Calu3 (cell line): ENCODE data around the gene FRY. TPM values are rescaled to one million over a fixed set of nuclear protein-coding genes. Genes with fewer than 3 reads are reported as not detected.

Experiments
- BruUV-seq: library from RNA; stranded (reverse); fragments of 400-500 nt; replicated peaks from 2 replicates; lab custom pipeline; 2021; lab: Mats Ljungman, UMichigan
- CTCF ChIA-PET: fragments of 300-600 bp; sonication (Branson Sonifier 250); formaldehyde crosslinking; loops from one replicate; lab custom pipeline; 2022; ENCODE audit warnings: antibody characterized with exemption; lab: Charles Lee
- DNase-seq: peaks from one replicate; pipeline ENCODE4 v3.0.0; 2022
- H3K27ac Mint-ChIP-seq: one replicate; pipeline ENCODE4 v1.8.0; 2022; ENCODE audit warnings: mixed read lengths; ENCODE audit not compliant: unreplicated experiment
- H3K27me3 Mint-ChIP-seq: one replicate; pipeline ENCODE4 v1.8.0; 2022; ENCODE audit warnings: mixed read lengths; ENCODE audit not compliant: unreplicated experiment
- H3K36me3 Mint-ChIP-seq: one replicate; pipeline ENCODE4 v1.8.0; 2022; ENCODE audit warnings: mild to moderate bottlenecking, moderate library complexity, mixed read lengths; ENCODE audit not compliant: insufficient read depth, unreplicated experiment
- H3K4me1 Mint-ChIP-seq: one replicate; pipeline ENCODE4 v1.8.0; 2022; ENCODE audit warnings: mild to moderate bottlenecking, low read depth, mixed read lengths; ENCODE audit not compliant: unreplicated experiment
- H3K4me3 Mint-ChIP-seq: one replicate; pipeline ENCODE4 v1.8.0; 2022; ENCODE audit warnings: mild to moderate bottlenecking, low read depth, moderate library complexity, mixed read lengths; ENCODE audit not compliant: unreplicated experiment
- H3K9me3 Mint-ChIP-seq: one replicate; pipeline ENCODE4 v1.8.0; 2022; ENCODE audit warnings: low read depth, mixed read lengths; ENCODE audit not compliant: unreplicated experiment
- CTCF ChIP-seq: fragments of 200-600 bp; IDR thresholded peaks from one replicate; pipeline ENCODE4 v1.8.0; 2022; ENCODE audit warnings: antibody characterized with exemption; ENCODE audit not compliant: unreplicated experiment
- intact Hi-C: fragments of 100-400 bp; cut with micrococcal nuclease; formaldehyde crosslinking; loops from one replicate; pipeline ENCODE4 v1.10.0; 2022; ENCODE audit not compliant: unreplicated experiment
- total RNA-seq: library from RNA; stranded (reverse); gene quantifications from 2 replicates; pipeline ENCODE4 v1.2.3, GENCODE V29; 2022

Gene FRY
- total RNA-seq, 1 experiment from 2014 or later, result 6.2 TPM

- intact Hi-C loops, result no loop called here
- CTCF ChIA-PET, result no interaction called here
- TF ChIP-seq CTCF, result no peak
- H3K4me1 Mint-ChIP-seq, result peaks cover 25% of the 10 kb centered on the region
- H3K36me3 Mint-ChIP-seq, result no peaks in the 10 kb centered on the region
- H3K27me3 Mint-ChIP-seq, result no peaks in the 10 kb centered on the region
- no peaks in the 10 kb centered on the region for H3K9me3 Mint-ChIP-seq
- no TSS peak for BruUV-seq
- H3K27ac Mint-ChIP-seq, result no peak overlapping the region
- DNase-seq, result no peak
- H3K4me3 Mint-ChIP-seq, result no peak overlapping the region
Observed at GRCh38 chr13:32044446-32044845, 12.9 kb downstream of the FRY start.

- CTCF ChIA-PET, result no interaction called here
- Mint-ChIP-seq H3K9me3 (no peaks in the 10 kb centered on the region), H3K27me3 (no peaks in the 10 kb centered on the region), H3K4me1 (peaks cover 17% of the 10 kb centered on the region), H3K36me3 (no peaks in the 10 kb centered on the region), H3K4me3 (no peak overlapping the region), H3K27ac (no peak overlapping the region)
- no peak for DNase-seq
- no TSS peak for BruUV-seq
- intact Hi-C loops, result no loop called here
- TF ChIP-seq CTCF, result no peak
Observed at GRCh38 chr13:32045537-32045936, 14.0 kb downstream of the FRY start.

- intact Hi-C loops, result no loop called here
- TF ChIP-seq CTCF, result no peak
- H3K4me3 Mint-ChIP-seq, result no peak overlapping the region
- H3K27me3 Mint-ChIP-seq, result no peaks in the 10 kb centered on the region
- peak overlapping the region; percentile 61 for H3K27ac Mint-ChIP-seq
- BruUV-seq, result no TSS peak
- CTCF ChIA-PET, result no interaction called here
- peaks cover 17% of the 10 kb centered on the region for H3K4me1 Mint-ChIP-seq
- peak; percentile 18 for DNase-seq
- no peaks in the 10 kb centered on the region for H3K36me3 Mint-ChIP-seq
- H3K9me3 Mint-ChIP-seq, result no peaks in the 10 kb centered on the region
Observed at GRCh38 chr13:32045982-32046785, 14.6 kb downstream of the FRY start.

- BruUV-seq, result no TSS peak
- H3K4me1 Mint-ChIP-seq, result peaks cover 17% of the 10 kb centered on the region
- TF ChIP-seq CTCF, result no peak
- DNase-seq, result no peak
- no peak overlapping the region for H3K27ac Mint-ChIP-seq
- CTCF ChIA-PET, result no interaction called here
- intact Hi-C loops, result no loop called here
- H3K4me3 Mint-ChIP-seq, result no peak overlapping the region
- no peaks in the 10 kb centered on the region for H3K36me3 Mint-ChIP-seq
- no peaks in the 10 kb centered on the region for H3K9me3 Mint-ChIP-seq
- no peaks in the 10 kb centered on the region for H3K27me3 Mint-ChIP-seq
Observed at GRCh38 chr13:32047088-32047487, 15.5 kb downstream of the FRY start.
